Smooth muscle cell (in vitro differentiated cells): ENCODE measurements around the gene UBQLNL. TPM values are rescaled to one million over a fixed set of nuclear protein-coding genes. Genes with fewer than 3 reads are reported as not detected.

Source experiments
- DNase-seq: peaks from one replicate; lab custom pipeline; 2025; ENCODE audit not compliant: unreplicated experiment; lab: John Stamatoyannopoulos, UW
- H2AFZ ChIP-seq: fragments of 200-600 bp; sonication (generic); 2 replicates; pipeline ENCODE4 v1.6.0; 2016; ENCODE audit warnings: antibody characterized with exemption, low read depth, mild to moderate bottlenecking
- H3F3A ChIP-seq: fragments of 200-600 bp; sonication (generic); 2 replicates; pipeline ENCODE4 v1.6.0; 2017; ENCODE audit warnings: antibody characterized with exemption, low read depth
- H3K27ac ChIP-seq: fragments of 200-600 bp; sonication (generic); 2 replicates; pipeline ENCODE4 v1.5.1; 2016; ENCODE audit warnings: low read depth, mild to moderate bottlenecking
- H3K27me3 ChIP-seq: fragments of 200-600 bp; sonication (generic); 2 replicates; pipeline ENCODE4 v1.6.1; 2016; ENCODE audit warnings: low read depth, mild to moderate bottlenecking
- H3K36me3 ChIP-seq: fragments of 200-600 bp; sonication (generic); 2 replicates; pipeline ENCODE4 v1.5.1; 2016; ENCODE audit warnings: low read depth
- H3K4me1 ChIP-seq: fragments of 200-600 bp; sonication (generic); 2 replicates; pipeline ENCODE4 v1.5.1; 2016; ENCODE audit warnings: low read depth
- H3K4me2 ChIP-seq: fragments of 200-600 bp; sonication (generic); 2 replicates; pipeline ENCODE4 v1.6.0; 2016; ENCODE audit warnings: mild to moderate bottlenecking
- H3K4me3 ChIP-seq: fragments of 200-600 bp; sonication (generic); 2 replicates; pipeline ENCODE4 v1.5.1; 2016; ENCODE audit warnings: mild to moderate bottlenecking
- H3K79me2 ChIP-seq: fragments of 200-600 bp; sonication (generic); 2 replicates; pipeline ENCODE4 v1.6.0; 2016; ENCODE audit warnings: low read depth, mild to moderate bottlenecking
- H3K9ac ChIP-seq: fragments of 200-600 bp; sonication (generic); 2 replicates; pipeline ENCODE4 v1.6.0; 2016; ENCODE audit warnings: low read depth
- H3K9me3 ChIP-seq: fragments of 200-600 bp; sonication (generic); replicated peaks from 2 replicates; pipeline ENCODE4 v1.5.1; 2016; ENCODE audit warnings: low read depth
- H4K20me1 ChIP-seq: fragments of 200-600 bp; sonication (generic); 2 replicates; pipeline ENCODE4 v1.6.0; 2016; ENCODE audit warnings: low read depth
- WGBS: methylation state at CpG from one replicate; pipeline ENCODE4 v1.1.7; 2016; ENCODE audit warnings: low lambda C conversion rate; 5-methylcytosine and 5-hydroxymethylcytosine counted together
- polyA plus RNA-seq: library from polyadenylated mRNA; unstranded; fragments of >200 nt; fragmentation: Nextera tagmentation; extraction: Ambion mirVana; gene quantifications from 2 replicates; pipeline ENCODE4 v1.2.1, GENCODE V29; 2016
- total RNA-seq: library from RNA; depleted of rRNA; stranded (reverse); fragments of >200 nt; gene quantifications from 2 replicates; pipeline ENCODE4 v1.2.3, GENCODE V29; 2014
- TF ChIP-seq, protein P1 (sequence below): fragments of 200-600 bp; sonication (generic); IDR thresholded peaks from 2 replicates; pipeline ENCODE4 v1.5.1; 2017; ENCODE audit warnings: borderline replicate concordance, mild to moderate bottlenecking, antibody characterized with exemption; ENCODE audit not compliant: insufficient read depth, poor library complexity, severe bottlenecking

UBQLNL gene
- total and polyA plus RNA-seq, 2 experiments from 2014 or later: 0.58 TPM; not detected in 1

DNA sequence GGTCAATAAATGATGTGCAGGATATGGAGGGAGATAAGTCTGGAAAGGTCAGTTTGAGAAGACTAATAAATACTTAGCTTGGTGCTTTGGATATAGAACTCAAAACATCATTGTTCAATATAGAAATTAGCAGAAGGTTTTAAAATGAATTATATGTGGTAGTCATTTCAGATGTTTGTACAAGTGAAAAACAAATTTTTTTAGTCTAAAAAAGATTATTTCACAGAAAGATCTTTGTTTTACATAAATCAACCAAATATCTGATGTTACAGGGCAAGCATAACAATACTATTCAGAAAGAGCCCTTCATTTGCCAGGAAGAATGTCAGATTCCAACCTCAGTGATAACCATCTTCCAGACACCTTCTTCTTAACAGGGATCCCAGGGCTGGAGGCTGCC is 28.1 kb downstream of the UBQLNL start, which contains the start of gene OR52D1:
OR52D1 (plus strand) TSS at position 301 of the 400 bp plus-strand sequence; CDS start at position 323, 22 bp downstream.
- Histone ChIP-seq H3K9ac (no peak within 1 kb of the TSS), H3K79me2 (no peaks in the 10 kb centered on the region), H3K27ac (no peak within 1 kb of the TSS), H3K36me3 (no peaks in the 10 kb centered on the region), H3F3A (no peaks in the 10 kb centered on the region), H3K4me3 (no peak within 1 kb of the TSS), H3K4me2 (no peak within 1 kb of the TSS), H3K27me3 (no peaks in the 10 kb centered on the region), H3K4me1 (no peaks in the 10 kb centered on the region), H4K20me1 (no peaks in the 10 kb centered on the region), H3K9me3 (no peaks in the 10 kb centered on the region), H2AFZ (no peak within 1 kb of the TSS)
- TF ChIP-seq, protein P1, sequence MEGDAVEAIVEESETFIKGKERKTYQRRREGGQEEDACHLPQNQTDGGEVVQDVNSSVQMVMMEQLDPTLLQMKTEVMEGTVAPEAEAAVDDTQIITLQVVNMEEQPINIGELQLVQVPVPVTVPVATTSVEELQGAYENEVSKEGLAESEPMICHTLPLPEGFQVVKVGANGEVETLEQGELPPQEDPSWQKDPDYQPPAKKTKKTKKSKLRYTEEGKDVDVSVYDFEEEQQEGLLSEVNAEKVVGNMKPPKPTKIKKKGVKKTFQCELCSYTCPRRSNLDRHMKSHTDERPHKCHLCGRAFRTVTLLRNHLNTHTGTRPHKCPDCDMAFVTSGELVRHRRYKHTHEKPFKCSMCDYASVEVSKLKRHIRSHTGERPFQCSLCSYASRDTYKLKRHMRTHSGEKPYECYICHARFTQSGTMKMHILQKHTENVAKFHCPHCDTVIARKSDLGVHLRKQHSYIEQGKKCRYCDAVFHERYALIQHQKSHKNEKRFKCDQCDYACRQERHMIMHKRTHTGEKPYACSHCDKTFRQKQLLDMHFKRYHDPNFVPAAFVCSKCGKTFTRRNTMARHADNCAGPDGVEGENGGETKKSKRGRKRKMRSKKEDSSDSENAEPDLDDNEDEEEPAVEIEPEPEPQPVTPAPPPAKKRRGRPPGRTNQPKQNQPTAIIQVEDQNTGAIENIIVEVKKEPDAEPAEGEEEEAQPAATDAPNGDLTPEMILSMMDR: no peak
- no peak for DNase-seq

DNA sequence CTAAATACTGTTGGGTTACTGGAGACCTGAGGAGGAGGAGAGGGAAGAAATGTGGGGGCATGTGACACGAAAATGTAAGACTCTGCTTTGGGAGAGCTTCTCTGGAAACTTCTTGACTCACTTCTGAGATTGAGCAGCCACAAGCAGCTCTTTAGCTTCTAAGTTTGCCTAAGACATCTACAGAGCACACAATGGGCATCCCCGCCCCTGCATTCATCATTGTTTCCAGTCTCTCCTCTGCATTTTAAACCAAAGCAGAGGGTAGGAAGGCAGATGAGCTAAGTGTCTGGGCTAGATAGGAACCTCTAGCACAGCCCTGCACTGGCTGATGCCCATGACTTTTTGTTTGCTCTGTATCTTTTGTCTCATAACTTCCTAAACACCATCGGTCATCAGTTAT is 30.1 kb downstream of the UBQLNL start:
- H3K36me3 ChIP-seq: no peaks in the 10 kb centered on the region
- no peaks in the 10 kb centered on the region for H3K9me3 ChIP-seq
- no peak overlapping the region for H3K4me2 ChIP-seq
- H4K20me1 ChIP-seq: no peaks in the 10 kb centered on the region
- no peak overlapping the region for H2AFZ ChIP-seq
- DNase-seq: no peak
- H3K9ac ChIP-seq: no peak overlapping the region
- H3K27me3 ChIP-seq: no peaks in the 10 kb centered on the region
- no peak overlapping the region for H3K4me3 ChIP-seq
- H3K4me1 ChIP-seq: no peaks in the 10 kb centered on the region
- no peak overlapping the region for H3K27ac ChIP-seq
- WGBS: 64% methylated on average over 3 of the region's 3 CpGs
- H3K79me2 ChIP-seq: no peaks in the 10 kb centered on the region
- TF ChIP-seq, protein P1: no peak
- no peaks in the 10 kb centered on the region for H3F3A ChIP-seq

DNA sequence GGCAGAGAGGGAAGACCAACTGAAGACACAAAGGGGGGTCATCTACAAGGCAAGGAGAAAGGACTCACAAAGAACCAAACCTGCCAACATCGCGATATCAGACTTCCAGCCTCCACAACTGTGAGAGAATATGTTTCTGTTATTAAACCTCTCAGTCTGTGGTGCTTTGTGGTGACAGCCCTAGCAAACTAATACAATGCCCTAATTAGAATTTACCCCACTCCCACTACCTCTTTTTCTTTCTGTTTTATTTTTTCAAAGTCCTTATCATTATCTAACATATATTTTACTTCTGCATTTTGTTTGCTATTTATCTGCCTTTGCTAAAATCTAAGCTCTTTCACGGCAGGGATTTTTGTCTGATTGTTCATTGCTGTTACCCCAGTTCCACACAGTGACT is 30.5 kb downstream of the UBQLNL start:
- Histone ChIP-seq H3F3A (no peaks in the 10 kb centered on the region), H3K9ac (no peak overlapping the region), H3K4me2 (no peak overlapping the region), H3K27me3 (no peaks in the 10 kb centered on the region), H4K20me1 (no peaks in the 10 kb centered on the region), H3K79me2 (no peaks in the 10 kb centered on the region), H3K4me1 (no peaks in the 10 kb centered on the region), H3K9me3 (no peaks in the 10 kb centered on the region), H2AFZ (no peak overlapping the region), H3K27ac (no peak overlapping the region), H3K36me3 (no peaks in the 10 kb centered on the region), H3K4me3 (no peak overlapping the region)
- TF ChIP-seq, protein P1: no peak
- DNase-seq: no peak
- WGBS: 91% methylated on average over 3 of the region's 3 CpGs

DNA sequence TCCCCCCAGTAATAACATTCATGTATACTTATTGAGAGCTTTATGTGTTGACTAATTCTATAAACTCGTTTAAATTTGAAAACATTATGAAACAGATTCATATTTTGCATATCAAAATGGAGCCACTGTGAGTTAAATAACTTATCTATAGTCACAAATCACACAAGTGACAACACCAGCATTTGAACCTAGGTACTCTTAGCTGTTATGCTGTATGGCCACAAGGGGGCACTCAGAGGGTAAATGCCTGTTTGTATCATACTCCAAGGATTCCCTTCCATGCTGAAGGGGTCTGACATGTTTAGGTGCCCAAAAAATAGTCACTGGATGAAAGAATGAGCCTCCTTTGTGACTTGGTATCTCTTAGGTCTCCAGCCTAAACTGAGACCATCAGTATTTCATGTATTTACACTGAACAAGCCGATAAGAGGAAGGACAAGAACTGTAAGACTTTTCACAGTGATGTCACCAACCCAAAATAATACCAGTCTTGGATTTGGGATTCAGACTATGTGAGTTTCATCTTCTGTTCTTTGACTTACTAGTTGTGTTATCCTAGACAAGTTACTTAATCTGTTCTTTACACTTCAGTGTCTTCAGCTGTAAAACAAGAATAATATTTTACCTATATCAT is 40.2 kb downstream of the UBQLNL start:
- Histone ChIP-seq H3K79me2 (no peaks in the 10 kb centered on the region), H4K20me1 (no peaks in the 10 kb centered on the region), H3K9me3 (no peaks in the 10 kb centered on the region), H3K27ac (no peak overlapping the region), H3K4me3 (no peak overlapping the region), H3K36me3 (no peaks in the 10 kb centered on the region), H3K27me3 (no peaks in the 10 kb centered on the region), H3K9ac (no peak overlapping the region), H3F3A (no peaks in the 10 kb centered on the region), H2AFZ (no peak overlapping the region), H3K4me1 (no peaks in the 10 kb centered on the region), H3K4me2 (no peak overlapping the region)
- no peak for DNase-seq
- TF ChIP-seq, protein P1: peak; percentile 80
- WGBS: 36% methylated on average over 2 of the region's 2 CpGs
